ENCODE data around the gene TP53.

DNA sequence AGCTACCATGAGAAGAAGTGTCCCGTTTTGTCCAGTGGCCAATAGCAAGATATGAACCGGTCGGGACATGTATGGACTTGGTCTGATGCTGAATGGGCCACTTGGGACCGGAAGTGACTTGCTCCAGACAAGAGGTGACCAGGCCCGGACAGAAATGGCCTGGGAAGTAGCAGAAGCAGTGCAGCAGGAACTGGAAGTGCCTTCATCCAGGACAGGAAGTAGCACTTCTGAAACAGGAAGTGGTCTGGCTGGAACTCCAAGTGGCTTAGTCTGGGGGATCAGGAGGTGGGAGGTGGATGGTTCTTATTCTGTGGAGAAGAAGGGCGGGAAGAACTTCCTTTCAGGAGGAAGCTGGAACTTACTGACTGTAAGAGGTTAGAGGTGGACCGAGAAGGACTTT is 23.0 kb upstream of the TP53 start:
- TF ChIP-seq, protein P1, sequence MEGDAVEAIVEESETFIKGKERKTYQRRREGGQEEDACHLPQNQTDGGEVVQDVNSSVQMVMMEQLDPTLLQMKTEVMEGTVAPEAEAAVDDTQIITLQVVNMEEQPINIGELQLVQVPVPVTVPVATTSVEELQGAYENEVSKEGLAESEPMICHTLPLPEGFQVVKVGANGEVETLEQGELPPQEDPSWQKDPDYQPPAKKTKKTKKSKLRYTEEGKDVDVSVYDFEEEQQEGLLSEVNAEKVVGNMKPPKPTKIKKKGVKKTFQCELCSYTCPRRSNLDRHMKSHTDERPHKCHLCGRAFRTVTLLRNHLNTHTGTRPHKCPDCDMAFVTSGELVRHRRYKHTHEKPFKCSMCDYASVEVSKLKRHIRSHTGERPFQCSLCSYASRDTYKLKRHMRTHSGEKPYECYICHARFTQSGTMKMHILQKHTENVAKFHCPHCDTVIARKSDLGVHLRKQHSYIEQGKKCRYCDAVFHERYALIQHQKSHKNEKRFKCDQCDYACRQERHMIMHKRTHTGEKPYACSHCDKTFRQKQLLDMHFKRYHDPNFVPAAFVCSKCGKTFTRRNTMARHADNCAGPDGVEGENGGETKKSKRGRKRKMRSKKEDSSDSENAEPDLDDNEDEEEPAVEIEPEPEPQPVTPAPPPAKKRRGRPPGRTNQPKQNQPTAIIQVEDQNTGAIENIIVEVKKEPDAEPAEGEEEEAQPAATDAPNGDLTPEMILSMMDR (IDR thresholded peaks at IDR 0.05) = no peak
- TF ChIP-seq POLR2A (IDR thresholded peaks at IDR 0.05) = no peak

Measured in uterus (tissue), 2 donors.